K562 (cell line): ENCODE data around the gene ENDOG. TPM values are rescaled to one million over a fixed set of nuclear protein-coding genes. Genes with fewer than 3 reads are reported as not detected.

Experiments used
- CBFA2T3 ChIP-seq: fragments of 450-650 bp; IDR thresholded peaks from 2 replicates; pipeline ENCODE4 v1.6.1; 2017
- CREM ChIP-seq: IDR thresholded peaks from 2 replicates; pipeline ENCODE4 v1.6.1; 2014; ENCODE audit warnings: antibody characterized with exemption, low read depth
- CTBP1 ChIP-seq: fragments of 450-650 bp; IDR thresholded peaks from 2 replicates; pipeline ENCODE4 v1.6.1; 2016; ENCODE audit warnings: borderline replicate concordance
- FUS ChIP-seq: fragments of 200-400 bp; formaldehyde crosslinking; optimal IDR thresholded peaks from 2 replicates; pipeline ENCODE3; 2017; ENCODE audit warnings: low read depth, low read length
- HDAC1 ChIP-seq, 2 experiments: fragments of 450-650 bp; IDR thresholded peaks; 2 replicates each; pipeline ENCODE4 v1.6.1; 2016 to 2017; ENCODE audit warnings: inconsistent platforms in 1 of 2, mild to moderate bottlenecking in 1 of 2, moderate library complexity in 1 of 2
- LARP7 ChIP-seq: fragments of 450-650 bp; IDR thresholded peaks from 2 replicates; pipeline ENCODE4 v1.6.1; 2016
- MGA ChIP-seq: fragments of 450-650 bp; IDR thresholded peaks from 2 replicates; pipeline ENCODE4 v1.6.1; 2016; ENCODE audit warnings: mild to moderate bottlenecking, moderate library complexity
- NR0B1 ChIP-seq: fragments of 450-650 bp; IDR thresholded peaks from one replicate; pipeline ENCODE4 v1.6.1; 2018; ENCODE audit warnings: mild to moderate bottlenecking, moderate library complexity; ENCODE audit not compliant: partially characterized antibody
- POLR3A ChIP-seq: IDR thresholded peaks from 2 replicates; pipeline ENCODE4 v1.6.1; 2011; ENCODE audit warnings: borderline replicate concordance, mild to moderate bottlenecking, moderate library complexity; ENCODE audit not compliant: insufficient read length, insufficient read depth; ENCODE audit errors: extremely low read depth
- PYGO2 ChIP-seq: fragments of 450-650 bp; IDR thresholded peaks from 2 replicates; pipeline ENCODE4 v1.6.1; 2016; ENCODE audit warnings: mild to moderate bottlenecking, missing genetic modification characterization, moderate library complexity, missing compliant biosample characterization
- SRSF3 ChIP-seq: fragments of 200-400 bp; formaldehyde crosslinking; IDR thresholded peaks from 2 replicates; pipeline ENCODE4 v1.6.1; 2016; ENCODE audit warnings: mild to moderate bottlenecking, low read length, moderate library complexity; ENCODE audit not compliant: insufficient read depth
- TAF1 ChIP-seq: IDR thresholded peaks from 2 replicates; pipeline ENCODE4 v1.6.1; 2011; ENCODE audit warnings: mild to moderate bottlenecking, low read length, moderate library complexity; ENCODE audit not compliant: insufficient read depth, control insufficient read depth, severe bottlenecking; ENCODE audit errors: extremely low read depth
- TARDBP ChIP-seq: fragments of 450-650 bp; IDR thresholded peaks from 2 replicates; pipeline ENCODE4 v1.6.1; 2016
- ZNF12 ChIP-seq: sonication (generic); formaldehyde crosslinking; IDR thresholded peaks from 2 replicates; pipeline ENCODE4 v1.4.0; 2020; ENCODE audit warnings: mild to moderate bottlenecking, missing genetic modification reagents
- ZNF699 ChIP-seq: fragments of 250-450 bp; sonication (Bioruptor Pico); IDR thresholded peaks from 2 replicates; pipeline ENCODE4 v1.8.0; 2021; ENCODE audit warnings: mild to moderate bottlenecking, moderate library complexity; ENCODE audit not compliant: insufficient replicate concordance
- polyA plus RNA-seq, 8 experiments: library from polyadenylated mRNA; depleted of rRNA in 4 of 8; stranded (reverse) in 5 of 8; unstranded in 3 of 8; fragments of >200 nt; fragmentation: Nextera tagmentation in 2 of 8; fragmentation: Illumina TruSeq in 1 of 8; extraction: Ambion mirVana in 2 of 8; extraction: Trizol in 1 of 8; gene quantifications; 2 replicates each; pipeline versions ENCODE4 v1.2.1 to v1.2.3, GENCODE V29; 2011 to 2014; ENCODE audit warnings: inconsistent platforms in 1 of 8, missing spikeins in 1 of 8
- total RNA-seq, 7 experiments: library from RNA; depleted of rRNA in 6 of 7; stranded (reverse); fragments of >200 nt in 6 of 7; fragmentation: Illumina TruSeq in 2 of 7; extraction: Trizol in 2 of 7; gene quantifications; 2 replicates each; pipeline versions ENCODE4 v1.2.1 to v1.2.3, GENCODE V29; 2011 to 2021; ENCODE audit warnings: low replicate concordance in 1 of 7

ENDOG gene
- total and polyA plus RNA-seq, 9 of the 15 experiments (the other 6 are each of a cell fraction or from before 2014, with no cell fraction given) = 1.2 to 91.0 (median 25.5) TPM

GRCh38 chr9:128786681-128787601 lies 31.4 kb upstream of the ENDOG start, which contains the start of gene TBC1D13 (continued):
- peak; percentile 99 for TF ChIP-seq MGA
- no peak for TF ChIP-seq ZNF699
- peak; percentile 76; the same call in 1 of the 2 replicates for TF ChIP-seq ZNF12 (CRISPR knock-in tag)
- no peak for TF ChIP-seq PYGO2
- peak in 1 of 2 experiments; percentile 79; a peak in 2 of 4 replicates for TF ChIP-seq HDAC1 (IDR thresholded peaks at IDR 0.05)
- TF ChIP-seq FUS = no peak
- TF ChIP-seq LARP7 = no peak
- TF ChIP-seq TAF1 = peak; percentile 90
- no peak for TF ChIP-seq SRSF3
- TF ChIP-seq CTBP1 = peak; percentile 76
- peak; percentile 79; the same call in 1 of the 2 replicates for TF ChIP-seq TARDBP
- TF ChIP-seq POLR3A = no peak
- TF ChIP-seq CBFA2T3 = peak; percentile 42
- peak; percentile 78 for TF ChIP-seq CREM
- TF ChIP-seq NR0B1 = no peak
